Psoas muscle (tissue), 8 donors: ENCODE measurements around the gene RNF167. TPM values are rescaled to one million over a fixed set of nuclear protein-coding genes. Genes with fewer than 3 reads are reported as not detected.

Experiments used
- ATAC-seq, 4 donors: fragments of 200-7000 bp; cut with Tn5 transposase; one replicate each; pipeline ENCODE4 v1.9.1; 2020; ENCODE audit warnings: moderate library complexity in 3 of 4, mild to moderate bottlenecking in 2 of 4
- DNase-seq, 2 donors: peaks; one replicate each; pipeline ENCODE4 v3.0.0-alpha.2; 2020
- H3K27ac ChIP-seq: fragments of 200-600 bp; one replicate; pipeline ENCODE4 v1.8.0; 2022
- H3K27me3 ChIP-seq, 3 donors: fragments of 200-600 bp in 1 of 3; one replicate each; pipeline versions ENCODE4 v1.6.1 to v1.8.0; 2013 to 2022; ENCODE audit warnings: low read length in 2 of 3, mild to moderate bottlenecking in 2 of 3, moderate library complexity in 1 of 3; ENCODE audit not compliant: insufficient read depth in 3 of 3
- H3K36me3 ChIP-seq, 2 donors: fragments of 200-600 bp in 1 of 2; one replicate each; pipeline versions ENCODE4 v1.6.1 to v1.8.0; 2013 to 2022; ENCODE audit warnings: low read depth in 1 of 2, mild to moderate bottlenecking in 1 of 2, moderate library complexity in 1 of 2; ENCODE audit not compliant: insufficient read depth in 1 of 2
- H3K4me1 ChIP-seq: fragments of 200-600 bp; one replicate; pipeline ENCODE4 v1.8.0; 2022
- H3K4me3 ChIP-seq: fragments of 200-600 bp; one replicate; pipeline ENCODE4 v1.8.0; 2022; ENCODE audit warnings: mild to moderate bottlenecking
- H3K9me3 ChIP-seq: fragments of 200-600 bp; one replicate; pipeline ENCODE4 v1.8.0; 2022
- WGBS, 3 donors: extraction: QIAGEN DNeasy Blood & Tissue Kit; methylation state at CpG; one replicate each; pipeline versions ENCODE4 v1.1.6 to v1.1.7; 2013; 5-methylcytosine and 5-hydroxymethylcytosine counted together
- intact Hi-C, 2 donors: fragments of 100-400 bp; cut with DNase I; formaldehyde crosslinking; loops; one replicate each; pipeline versions ENCODE4 v1.11.0 to v1.14.2; 2022
- polyA plus RNA-seq, 3 donors: library from polyadenylated mRNA; stranded (reverse); fragments of 200-250 nt; gene quantifications; one replicate each; pipeline ENCODE4 v1.2.3, GENCODE V29; 2013
- total RNA-seq, 4 donors: library from RNA; stranded (reverse); fragmentation: NEBNext Ultra II Directional in 2 of 4; extraction: Animal tissue kit (Norgen Biotek cat#: 25700) in 2 of 4; gene quantifications; one replicate each; pipeline versions ENCODE4 v1.2.1 to v1.2.4, GENCODE V29; 2021 to 2023
- TF ChIP-seq, protein P1 (sequence below): fragments of 200-600 bp; IDR thresholded peaks from one replicate; pipeline ENCODE4 v1.8.0; 2022; ENCODE audit warnings: antibody characterized with exemption
- donor health status: healthy with polysubstance abuse.
- donor health status: DM: no; HTN: no; CAD: no; lungs with moderate emphysema.
- donor health status: Bipolar disorder and iron deficiency.
- donor health status: healthy.
- donor health status: DM: yes; HTN: yes; CAD: no.
- donor health status: DM: no; HTN: no; CAD: no.
- donor health status: DM: no; HTN: no; CAD: no.
- donor health status: DM: yes; HTN: yes; CAD: no.

The RNF167 gene
- total and polyA plus RNA-seq, 7 donors, result 85.1 to 151 (median 88.1) TPM

- Histone ChIP-seq H3K4me1 (peaks cover 43% of the 10 kb centered on the region), H3K27me3 (no peaks in the 10 kb centered on the region), H3K36me3 (peaks cover 8 to 84% of the 10 kb centered on the region in 2 donors), H3K27ac (peak overlapping the region; percentile 86), H3K9me3 (no peaks in the 10 kb centered on the region), H3K4me3 (peak overlapping the region; percentile 22)
- peak in 1 of 2 donors; percentile 72 for DNase-seq
- 43 to 65% (median 45%) methylated on average over 10 to 12 of the region's 12 CpGs for WGBS, 3 donors
- ATAC-seq, result peak in 1 of 4 donors; percentile 9
- intact Hi-C loops, result no loop called here
- TF ChIP-seq, protein P1, sequence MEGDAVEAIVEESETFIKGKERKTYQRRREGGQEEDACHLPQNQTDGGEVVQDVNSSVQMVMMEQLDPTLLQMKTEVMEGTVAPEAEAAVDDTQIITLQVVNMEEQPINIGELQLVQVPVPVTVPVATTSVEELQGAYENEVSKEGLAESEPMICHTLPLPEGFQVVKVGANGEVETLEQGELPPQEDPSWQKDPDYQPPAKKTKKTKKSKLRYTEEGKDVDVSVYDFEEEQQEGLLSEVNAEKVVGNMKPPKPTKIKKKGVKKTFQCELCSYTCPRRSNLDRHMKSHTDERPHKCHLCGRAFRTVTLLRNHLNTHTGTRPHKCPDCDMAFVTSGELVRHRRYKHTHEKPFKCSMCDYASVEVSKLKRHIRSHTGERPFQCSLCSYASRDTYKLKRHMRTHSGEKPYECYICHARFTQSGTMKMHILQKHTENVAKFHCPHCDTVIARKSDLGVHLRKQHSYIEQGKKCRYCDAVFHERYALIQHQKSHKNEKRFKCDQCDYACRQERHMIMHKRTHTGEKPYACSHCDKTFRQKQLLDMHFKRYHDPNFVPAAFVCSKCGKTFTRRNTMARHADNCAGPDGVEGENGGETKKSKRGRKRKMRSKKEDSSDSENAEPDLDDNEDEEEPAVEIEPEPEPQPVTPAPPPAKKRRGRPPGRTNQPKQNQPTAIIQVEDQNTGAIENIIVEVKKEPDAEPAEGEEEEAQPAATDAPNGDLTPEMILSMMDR, result no peak
Observed at GRCh38 chr17:4972752-4973151, 32.7 kb downstream of the RNF167 start.

GRCh38 chr17:4973256-4974114 lies 33.4 kb downstream of the RNF167 start:
- 76 to 83% (median 81%) methylated on average over 10 of the region's 10 CpGs for WGBS, 3 donors
- DNase-seq, result no peak
- ATAC-seq, result peak in 2 of 4 donors; percentile 3 to 22
- Histone ChIP-seq H3K27ac (peak overlapping the region; percentile 86), H3K4me3 (peak overlapping the region; percentile 22), H3K4me1 (peaks cover 41% of the 10 kb centered on the region), H3K9me3 (no peaks in the 10 kb centered on the region), H3K36me3 (peaks cover 9 to 92% of the 10 kb centered on the region in 2 donors), H3K27me3 (no peaks in the 10 kb centered on the region)
- intact Hi-C loops, result no loop called here
- TF ChIP-seq, protein P1, result no peak

DNA sequence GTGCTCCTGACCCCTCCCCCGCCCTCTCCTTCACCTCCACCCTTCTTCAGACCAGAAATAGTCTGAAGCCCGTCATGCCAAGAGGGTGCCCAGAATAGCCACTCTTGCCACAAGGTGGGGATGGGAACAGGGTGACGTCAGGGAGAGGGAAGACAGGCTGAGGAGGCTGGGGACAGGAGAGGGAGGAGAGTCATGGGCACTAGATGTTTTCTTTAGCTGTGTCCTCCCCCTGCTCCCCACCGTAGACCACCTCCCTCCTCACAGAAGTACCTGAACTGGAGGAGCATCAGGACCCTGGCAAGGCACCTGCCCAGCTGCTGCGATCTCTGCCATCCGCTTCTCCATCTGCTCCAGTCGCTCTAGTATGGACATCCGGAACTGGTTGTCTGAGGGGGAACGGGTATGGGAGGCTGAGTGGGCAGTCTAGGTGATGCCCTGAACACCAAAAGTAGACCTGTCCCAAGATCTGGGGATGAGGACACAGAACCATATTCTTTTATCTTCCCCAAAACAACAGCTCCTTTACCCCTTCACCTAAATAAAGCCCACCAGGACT lies 34.1 kb downstream of the RNF167 start:
- Histone ChIP-seq H3K4me3 (peak overlapping the region; percentile 22), H3K27me3 (no peaks in the 10 kb centered on the region), H3K4me1 (peaks cover 34% of the 10 kb centered on the region), H3K27ac (peak overlapping the region; percentile 86), H3K36me3 (peaks cover 9 to 92% of the 10 kb centered on the region in 2 donors), H3K9me3 (no peaks in the 10 kb centered on the region)
- ATAC-seq (peak; percentile 89 to 95 (median 94)), DNase-seq (peak; percentile 65 to 89)
- intact Hi-C loops, result no loop called here
- TF ChIP-seq, protein P1, result no peak
- WGBS, 3 donors, result 27 to 54% (median 40%) methylated on average over 9 of the region's 9 CpGs

DNA sequence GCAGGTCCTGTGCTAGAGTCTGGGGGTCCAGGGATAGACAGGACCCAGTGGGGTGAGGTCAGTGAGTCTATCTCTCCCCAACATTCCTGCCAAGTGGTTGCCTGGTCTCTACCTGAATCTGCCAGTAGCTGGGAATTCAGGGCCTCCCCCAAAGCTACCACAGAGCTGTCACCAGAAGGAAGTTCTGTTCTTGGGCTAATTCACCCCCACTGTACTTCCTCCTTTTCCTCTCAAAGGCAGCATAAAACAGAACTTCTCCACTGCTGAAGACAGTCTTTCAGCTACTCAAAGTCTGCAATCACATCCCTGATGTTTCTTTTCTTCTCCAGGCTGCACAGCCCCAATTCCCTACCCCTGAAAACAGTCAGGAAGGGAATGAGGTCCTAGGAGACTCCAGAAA lies 38.7 kb downstream of the RNF167 start:
- H3K4me3 ChIP-seq, result no peak overlapping the region
- peaks cover 11 to 91% of the 10 kb centered on the region in 2 donors for H3K36me3 ChIP-seq
- DNase-seq (no peak), ATAC-seq (no peak)
- TF ChIP-seq, protein P1, result no peak
- intact Hi-C loops, result no loop called here
- H3K9me3 ChIP-seq, result no peaks in the 10 kb centered on the region
- H3K4me1 ChIP-seq, result peaks cover 15% of the 10 kb centered on the region
- no peaks in the 10 kb centered on the region for H3K27me3 ChIP-seq
- H3K27ac ChIP-seq, result no peak overlapping the region
